RPMI7951 (cell line): ENCODE results near the gene LMBRD2. TPM values are rescaled to one million over a fixed set of nuclear protein-coding genes. Genes with fewer than 3 reads are reported as not detected.

ENCODE experiments used
- DNase-seq: peaks from one replicate; pipeline ENCODE4 v3.0.0-alpha.2; 2012; ENCODE audit warnings: low read depth
- total RNA-seq: library from RNA; depleted of rRNA; stranded (reverse); fragments of >200 nt; shearing (Covaris generic); gene quantifications from 2 replicates; pipeline ENCODE4 v1.2.3, GENCODE V29; 2014

LMBRD2 gene
- total RNA-seq, 1 experiment from 2014 or later = 7.7 TPM

DNA sequence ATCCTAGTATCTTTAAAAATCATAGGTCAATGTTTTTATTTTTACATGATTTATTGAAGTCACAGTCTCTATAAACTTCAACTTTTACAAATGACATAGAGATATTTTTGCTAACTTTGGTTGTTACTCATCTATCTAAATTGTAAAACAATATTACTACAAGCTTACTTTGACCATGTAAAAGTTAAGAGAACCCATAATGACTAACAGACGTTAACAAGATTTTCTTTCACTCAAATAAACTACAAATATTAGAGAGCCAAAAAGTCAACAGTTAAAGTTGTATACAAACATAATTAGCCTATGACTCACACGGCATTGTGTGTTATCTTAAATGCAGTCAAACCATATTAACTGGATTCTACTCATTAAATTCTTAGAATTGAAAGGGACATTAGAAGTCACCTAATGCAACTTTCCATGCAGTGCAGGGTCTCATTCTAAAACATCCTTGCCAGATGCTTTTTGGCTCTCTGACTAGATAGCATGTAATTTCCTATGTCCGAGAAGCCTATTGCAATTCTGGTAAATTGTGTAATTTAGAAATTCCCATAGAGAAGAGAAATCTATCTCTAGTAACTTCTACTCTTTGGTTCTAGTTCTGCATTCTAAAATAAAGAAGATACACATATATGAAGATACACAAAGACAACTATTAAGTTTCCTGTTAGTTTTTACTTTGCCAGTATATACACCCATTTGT is 42.8 kb downstream of the LMBRD2 start:
- no peak for DNase-seq

DNA sequence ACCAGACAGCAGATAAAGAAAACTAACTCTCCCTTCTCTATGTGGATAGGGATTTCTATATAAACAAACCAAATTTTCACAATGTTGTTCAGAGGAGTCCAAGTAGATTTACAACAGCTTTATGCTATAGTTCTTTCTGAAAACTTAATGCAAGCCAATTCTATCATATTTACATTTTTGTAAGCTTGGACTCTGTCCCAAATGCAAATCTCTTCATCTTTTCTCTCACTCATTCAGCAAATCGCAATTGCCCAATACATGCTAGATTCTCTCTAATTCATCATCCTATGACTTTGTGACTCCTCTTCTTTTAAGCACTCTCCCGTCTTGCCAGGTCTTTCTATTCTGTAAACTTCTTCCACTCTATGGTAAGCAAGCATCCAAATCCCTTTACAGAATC is 45.9 kb downstream of the LMBRD2 start:
- DNase-seq = no peak

DNA sequence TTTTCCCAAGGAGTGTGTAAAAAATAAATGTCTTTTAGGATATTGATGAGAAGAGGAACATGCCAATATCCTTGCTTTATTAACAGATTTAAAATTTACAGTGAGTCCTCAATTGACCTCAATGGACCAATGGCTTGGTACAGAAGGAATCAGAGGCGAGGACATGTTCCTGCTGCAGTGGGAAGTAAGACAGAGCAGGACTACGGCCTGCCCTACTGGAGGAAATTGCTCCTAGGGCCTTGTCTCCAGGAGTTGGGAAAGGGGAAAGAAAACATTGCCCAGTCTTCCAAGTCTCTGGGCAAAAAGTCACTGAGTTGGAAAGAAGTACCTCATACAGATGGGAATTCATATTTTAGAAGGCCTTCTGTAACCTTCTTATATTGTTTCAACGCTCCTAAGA is 51.9 kb downstream of the LMBRD2 start:
- no peak for DNase-seq

DNA sequence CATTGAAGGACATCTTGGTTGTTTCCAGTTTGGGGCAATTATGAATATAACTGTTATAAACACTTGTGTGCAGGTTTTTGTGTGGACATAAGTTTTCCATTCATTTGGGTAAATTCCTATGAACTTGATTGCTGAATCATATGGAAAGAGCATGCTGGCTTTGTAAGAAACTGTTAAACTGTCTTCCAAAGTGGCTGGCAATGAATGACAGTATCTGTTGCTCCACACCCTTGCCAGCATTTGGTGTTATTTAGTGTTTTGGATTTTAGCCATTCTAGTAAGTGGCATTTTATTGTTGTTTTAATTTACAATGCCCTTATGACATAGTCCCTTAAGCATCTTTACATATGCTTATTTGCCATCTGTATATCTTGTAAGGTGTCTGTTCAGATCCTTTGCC is 55.2 kb downstream of the LMBRD2 start:
- DNase-seq = no peak

DNA sequence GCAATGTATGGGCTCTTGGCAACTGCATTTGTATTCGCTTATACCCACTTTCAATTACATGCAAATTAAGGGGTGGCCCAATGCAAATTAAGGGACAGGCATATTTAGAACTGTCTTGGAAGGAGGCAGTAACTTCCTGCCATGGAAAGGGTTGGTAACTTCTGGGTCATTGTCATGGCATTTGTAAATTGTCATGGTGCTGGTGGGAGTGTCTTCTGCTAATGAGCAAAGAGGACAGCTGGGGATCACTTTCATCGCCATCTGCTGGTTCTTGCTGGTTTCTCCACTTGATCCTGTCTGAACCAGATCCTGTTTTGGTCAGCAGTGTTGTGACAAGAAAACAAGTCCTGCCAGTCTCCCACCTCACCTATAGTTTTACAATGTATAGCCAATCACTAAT is 61.7 kb downstream of the LMBRD2 start:
- peak; percentile 53 for DNase-seq

DNA sequence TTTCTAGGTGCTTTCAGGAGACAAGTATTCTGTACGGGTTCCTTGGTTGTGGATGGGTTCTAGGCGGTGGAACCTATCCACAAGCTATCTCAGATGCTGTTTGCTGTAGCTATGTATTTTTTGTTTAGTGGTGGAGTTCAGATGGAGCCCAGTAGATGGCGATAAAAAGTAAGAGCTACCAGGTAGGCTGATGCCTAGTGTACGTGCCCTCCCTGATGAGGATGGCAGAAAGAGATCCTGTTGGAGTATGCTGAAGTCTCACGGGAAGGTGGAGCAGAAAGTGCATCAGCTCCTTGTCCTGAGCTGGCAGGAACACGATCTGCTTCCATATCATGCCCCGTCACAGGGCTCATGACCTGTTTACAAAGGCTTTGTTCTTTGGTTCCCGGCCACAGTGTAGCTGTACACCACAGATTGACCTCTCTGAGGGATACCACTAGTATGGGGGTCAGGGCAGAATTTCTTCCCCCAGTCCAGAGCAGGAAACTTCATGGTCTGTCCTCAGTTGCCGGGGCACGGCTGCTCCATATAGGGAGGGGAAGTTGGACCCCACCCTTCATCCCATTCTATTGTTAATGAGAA is 72.4 kb downstream of the LMBRD2 start:
- peak; percentile 56 for DNase-seq

DNA sequence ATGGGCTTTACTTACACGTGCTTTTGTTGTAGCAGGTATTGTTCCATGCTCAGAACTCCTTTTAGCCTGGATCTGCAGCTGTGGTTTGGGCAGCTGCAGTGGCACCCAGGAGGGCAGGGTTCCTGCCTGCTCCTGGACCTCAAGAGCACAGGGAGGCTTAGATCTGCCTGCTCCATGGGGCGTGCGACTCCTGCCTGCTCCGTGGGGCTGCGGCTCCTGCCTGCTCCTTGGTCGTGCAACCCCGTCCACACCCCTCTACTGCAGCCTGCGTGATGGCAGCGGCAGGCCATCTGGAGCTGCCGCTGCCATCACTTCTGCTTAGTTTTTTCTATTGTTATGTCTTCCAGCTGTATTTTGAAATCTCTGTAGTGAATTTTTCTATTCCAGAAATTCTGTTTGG is 73.3 kb downstream of the LMBRD2 start:
- DNase-seq = no peak

DNA sequence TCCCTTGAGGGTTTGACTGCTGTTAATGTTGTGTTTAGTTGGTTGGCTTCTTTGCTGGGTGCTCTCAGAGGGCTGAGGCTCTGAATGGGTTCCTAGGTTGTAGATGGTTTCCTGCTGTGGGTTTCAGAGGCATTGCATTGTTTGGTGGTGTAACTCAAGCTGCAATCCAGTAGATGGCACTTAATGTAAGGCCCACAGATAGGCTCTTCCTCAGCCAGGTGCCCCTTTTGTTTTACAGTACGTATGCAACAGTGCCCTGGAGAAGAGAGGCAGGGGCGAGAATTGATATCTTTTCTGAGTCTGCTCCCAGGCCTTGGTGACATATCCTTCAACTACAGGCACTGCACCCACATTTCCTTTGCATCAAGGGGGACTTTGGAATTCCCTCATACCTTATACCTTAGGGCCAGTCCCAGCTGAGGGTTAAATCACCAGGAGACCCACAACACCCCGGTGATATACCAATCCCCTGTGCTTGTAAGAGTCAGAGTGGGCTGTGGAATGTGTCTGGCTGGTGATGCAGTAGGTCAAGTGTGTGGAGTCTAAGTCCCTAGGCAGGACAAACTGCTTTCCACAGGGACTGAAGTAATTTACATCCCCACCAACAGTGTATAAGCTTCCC is 78.0 kb downstream of the LMBRD2 start:
- DNase-seq = peak; percentile 12

DNA sequence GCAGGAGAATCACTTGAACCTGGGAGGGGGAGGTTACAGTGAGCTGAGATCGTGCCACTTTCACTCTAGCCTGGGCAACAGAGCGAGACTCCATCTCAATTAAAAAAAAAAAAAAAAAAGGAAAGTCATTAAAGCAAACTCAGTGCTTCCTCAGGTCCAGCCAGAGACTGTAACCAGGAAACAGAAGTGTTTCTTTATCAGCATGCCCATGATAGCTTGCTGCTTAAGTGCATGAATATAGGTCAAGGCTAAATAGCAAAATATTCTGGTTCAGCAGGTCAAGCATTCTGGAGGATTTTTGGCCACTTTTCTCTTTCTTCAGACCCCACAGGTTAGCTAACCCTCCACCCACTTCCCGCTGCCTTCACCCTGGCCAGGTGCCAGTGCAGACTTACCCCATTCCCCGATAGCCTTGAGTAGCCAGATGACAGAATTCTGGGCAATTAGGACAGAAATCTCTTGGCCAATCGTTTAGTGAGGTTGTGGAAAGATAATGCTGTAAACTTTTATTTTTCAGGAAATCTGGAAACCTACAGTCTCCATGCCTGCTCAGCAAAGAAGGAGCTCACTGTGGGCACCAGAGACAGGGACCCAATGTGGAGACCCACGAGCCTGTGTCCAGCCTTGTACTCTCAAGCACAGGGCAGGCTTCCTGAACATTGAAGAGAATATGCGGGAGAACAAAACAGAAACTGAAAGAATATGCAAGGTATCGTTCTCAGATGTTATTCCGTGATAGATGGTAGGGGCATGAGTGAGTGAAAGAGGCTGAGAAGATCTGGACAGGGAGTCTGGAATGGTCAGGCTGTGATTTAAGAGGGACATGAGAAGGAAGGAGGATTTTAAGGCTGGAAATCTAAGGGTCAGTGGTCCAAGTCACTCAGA is 80.8 kb downstream of the LMBRD2 start:
- peak; percentile 61 for DNase-seq

DNA sequence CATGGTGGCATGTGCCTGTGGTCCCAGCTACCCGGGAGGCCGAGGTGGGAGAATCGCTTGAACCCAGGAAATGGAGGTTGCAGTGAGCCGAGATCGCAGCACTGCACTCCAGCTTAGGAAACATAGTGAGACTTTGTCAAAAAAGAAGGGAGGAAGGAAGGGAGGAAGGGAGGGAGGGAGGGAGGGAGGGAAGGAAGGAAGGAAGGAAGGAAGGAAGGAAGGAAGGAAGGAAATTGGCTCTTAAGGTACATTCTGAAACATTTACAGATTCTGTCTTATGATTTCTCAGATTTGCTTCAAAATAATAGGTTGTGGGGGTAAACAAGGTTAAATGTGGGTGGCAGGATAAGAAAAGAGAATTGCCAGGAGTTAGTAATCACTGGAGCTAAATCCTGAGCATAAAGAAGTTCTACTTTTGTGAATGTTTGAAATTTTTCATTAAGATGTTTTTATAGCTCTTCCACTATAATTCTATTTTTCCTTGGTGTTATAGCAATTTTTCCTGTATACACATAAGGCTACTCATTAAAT is 82.9 kb downstream of the LMBRD2 start:
- DNase-seq = no peak

DNA sequence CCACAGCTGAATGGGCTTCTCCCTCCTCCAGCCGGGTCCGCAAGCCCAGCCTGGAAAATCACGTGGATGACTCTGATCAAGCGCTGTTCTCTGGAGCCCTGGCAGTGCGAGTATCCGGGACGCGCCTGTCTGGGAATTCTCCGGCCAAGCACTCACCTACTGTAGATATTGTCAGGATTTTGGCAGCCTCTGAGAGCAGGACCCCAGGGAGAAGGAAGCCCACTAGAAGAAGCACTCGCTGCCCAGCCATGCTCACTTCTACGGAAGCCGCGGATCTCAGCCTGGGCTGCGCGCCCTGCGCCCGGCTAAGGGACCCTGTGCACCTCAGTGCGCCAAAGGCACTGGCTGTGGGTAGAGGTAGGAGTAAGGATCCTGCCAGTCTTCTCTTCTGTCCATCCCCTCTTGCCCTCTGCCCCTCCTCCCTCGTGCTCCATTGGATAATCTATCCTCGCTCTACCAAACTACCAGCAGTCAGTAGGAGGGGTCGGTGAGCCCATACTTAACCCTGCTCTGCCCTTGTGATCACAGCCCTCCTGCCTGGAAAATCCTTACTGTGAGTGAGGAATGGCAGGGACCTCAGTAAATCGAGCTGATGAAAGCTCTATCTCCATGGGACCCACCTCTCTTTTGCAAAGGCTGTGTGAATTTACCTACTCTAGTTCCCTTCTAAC is 85.0 kb downstream of the LMBRD2 start, which contains the start of gene UGT3A2:
Gene UGT3A2 (minus strand): TSS at position 343 of the 671 bp plus-strand sequence. CDS start 93 bp downstream, at position 250.
- no peak for DNase-seq

DNA sequence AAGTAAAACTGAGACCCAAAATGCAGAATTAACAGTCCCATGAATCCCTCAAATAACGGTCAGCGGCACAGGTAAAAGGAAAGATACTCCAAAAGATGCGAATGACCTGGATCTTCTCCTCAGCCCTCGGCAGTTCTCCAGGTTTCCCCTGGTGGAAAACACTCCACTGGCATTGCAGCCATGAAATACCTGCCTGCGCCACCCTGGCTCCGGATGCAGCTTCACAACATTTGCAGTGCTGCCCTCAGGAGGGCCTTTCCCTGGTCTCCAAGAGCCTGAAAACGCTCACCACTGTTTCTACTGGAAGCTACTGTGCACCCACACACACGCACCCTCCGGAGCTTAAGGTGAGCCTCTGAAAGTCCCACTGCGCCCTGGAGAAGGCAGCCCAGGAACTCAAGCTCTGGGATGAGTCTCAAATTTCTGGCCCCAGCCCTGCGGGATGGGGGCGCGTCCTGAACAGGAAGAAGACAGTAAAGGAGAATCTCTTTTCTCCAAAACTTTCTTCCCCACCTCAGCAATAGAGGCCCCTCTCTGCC is 85.6 kb downstream of the LMBRD2 start:
- no peak for DNase-seq

DNA sequence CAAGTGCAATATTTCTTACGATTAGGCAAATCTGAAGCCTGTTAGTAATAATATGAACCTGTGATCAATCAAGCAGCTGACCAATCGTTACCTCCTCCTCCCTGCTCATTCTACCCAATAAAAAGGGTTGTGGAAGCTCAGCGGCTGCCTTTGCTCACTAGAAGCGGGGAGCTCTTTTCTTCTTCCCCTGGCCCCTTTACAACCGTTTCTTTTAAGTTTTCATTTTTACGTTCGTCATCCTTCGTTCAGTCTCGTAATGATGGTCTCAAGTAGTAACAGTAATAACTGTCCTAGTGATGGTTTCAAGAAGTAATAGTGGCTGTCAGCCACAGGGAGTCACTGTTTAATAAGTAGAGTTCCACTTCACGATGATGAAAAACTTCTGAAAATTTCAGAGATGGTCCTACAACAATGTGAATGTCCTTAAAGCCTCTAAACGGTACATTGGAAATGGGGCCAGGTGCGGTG is 91.2 kb downstream of the LMBRD2 start:
- DNase-seq = peak; percentile 45

DNA sequence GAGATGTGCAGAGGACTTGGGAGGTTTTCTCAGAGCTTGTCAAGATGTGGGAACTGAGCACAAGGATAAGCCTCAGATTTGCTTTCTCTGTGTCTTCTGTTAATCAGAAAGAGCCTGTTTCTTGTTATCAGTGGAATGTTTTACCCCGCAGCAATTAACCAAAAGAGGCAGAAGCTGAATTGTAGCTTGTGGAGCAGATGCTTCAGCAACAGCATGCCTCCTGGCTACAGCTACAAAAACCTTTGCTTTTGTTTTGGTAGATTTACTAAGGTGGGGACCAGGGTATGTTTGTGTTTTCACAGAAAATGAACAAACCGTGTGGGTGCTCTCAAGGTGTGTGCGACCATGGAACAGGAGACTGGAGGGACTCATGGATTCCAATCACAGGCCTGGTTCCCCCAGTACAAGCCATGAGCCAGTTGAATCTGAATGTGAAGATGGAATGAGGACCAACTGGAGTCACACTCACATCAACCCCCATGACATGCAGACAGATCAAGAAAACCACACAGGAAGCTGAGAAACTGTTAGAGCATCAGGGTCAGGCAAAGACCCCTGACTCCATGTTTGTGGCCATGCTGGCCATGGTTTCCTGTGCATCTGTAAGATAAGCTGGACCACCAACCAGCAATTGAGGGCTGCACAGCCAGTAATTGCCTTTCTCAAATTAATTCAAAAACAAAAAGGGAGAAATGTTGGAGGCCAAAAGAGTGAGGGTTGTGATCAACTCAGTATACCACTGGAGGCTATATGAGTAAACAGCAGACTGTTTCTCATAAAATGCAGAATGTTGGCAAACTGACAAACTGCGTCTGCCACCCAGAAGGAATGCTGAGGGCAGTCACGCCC is 91.9 kb downstream of the LMBRD2 start:
- DNase-seq = peak; percentile 69

DNA sequence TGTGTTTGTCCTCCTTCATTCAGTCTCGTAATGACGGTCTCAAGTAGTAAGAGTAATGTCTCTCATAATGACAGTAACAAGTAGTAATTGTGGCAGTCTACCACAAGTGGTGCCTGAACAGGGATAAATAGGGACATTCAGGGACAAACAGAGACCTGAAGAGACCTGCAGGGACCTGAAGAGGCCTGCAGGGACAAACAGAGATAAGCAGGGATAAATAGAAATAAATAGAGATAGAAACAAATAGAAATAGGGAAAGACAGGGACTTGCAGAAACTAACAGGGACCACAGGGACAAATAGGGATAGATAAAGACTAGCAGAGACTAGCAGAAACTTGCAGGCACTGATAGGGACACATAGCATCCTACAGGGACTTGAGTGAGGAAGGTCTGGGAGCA is 92.9 kb downstream of the LMBRD2 start:
- DNase-seq = no peak

DNA sequence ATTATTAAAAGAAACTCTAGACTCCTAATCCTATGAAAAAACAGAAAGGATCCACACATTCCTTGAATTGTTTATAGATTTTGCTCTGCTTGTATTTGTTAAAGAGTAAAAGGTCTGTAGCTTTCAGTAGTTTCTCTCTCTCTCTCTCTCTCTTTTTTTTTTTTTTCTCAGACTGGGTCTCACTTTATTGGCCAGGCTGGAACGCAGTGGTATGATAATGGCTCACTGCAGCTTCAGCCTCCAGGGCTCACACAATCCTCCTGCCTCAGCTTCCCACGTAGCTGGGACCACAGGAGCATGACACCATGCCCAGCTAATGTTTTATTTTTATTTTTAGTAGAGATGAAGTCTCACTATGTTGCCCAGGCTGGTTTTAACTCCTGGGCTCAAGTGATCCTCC is 94.3 kb downstream of the LMBRD2 start:
- no peak for DNase-seq

DNA sequence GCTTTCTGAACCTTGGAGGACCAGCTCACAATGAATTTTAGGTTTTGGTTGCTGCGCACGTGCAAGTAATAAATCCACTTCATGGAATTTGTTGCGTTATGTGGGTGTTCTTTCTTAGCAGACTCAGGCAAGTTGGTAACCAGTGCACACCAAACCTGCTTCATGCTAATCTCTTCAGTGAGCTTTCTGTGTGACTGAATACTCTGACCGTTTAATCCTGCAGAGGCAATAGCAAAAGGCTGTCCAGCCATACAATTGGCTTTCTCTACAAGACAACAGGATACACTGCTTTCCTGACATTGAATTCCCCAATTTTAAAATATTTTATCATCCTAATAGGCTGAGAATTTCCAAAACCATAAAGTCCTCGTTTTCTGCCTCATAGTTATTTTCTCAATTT is 95.3 kb downstream of the LMBRD2 start:
- no peak for DNase-seq

DNA sequence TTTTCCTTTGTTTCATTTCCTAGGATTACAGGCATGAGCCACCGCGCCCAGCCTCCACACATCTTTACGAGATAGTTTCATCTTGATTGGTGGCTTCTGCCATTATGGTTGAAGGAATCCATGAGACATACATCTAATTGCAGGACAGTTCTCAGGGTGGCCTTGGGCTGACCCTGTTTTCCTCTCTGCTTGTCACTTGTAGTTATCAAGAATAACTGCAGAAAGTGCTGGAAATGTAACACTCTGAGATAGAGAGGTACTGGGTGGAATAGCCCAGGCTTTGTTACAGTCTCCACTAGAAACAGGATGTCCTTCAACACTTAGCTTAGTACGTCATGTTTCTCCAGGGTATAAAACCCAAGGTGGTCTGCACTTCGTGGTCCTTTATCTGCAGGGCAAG is 95.7 kb downstream of the LMBRD2 start:
- no peak for DNase-seq

DNA sequence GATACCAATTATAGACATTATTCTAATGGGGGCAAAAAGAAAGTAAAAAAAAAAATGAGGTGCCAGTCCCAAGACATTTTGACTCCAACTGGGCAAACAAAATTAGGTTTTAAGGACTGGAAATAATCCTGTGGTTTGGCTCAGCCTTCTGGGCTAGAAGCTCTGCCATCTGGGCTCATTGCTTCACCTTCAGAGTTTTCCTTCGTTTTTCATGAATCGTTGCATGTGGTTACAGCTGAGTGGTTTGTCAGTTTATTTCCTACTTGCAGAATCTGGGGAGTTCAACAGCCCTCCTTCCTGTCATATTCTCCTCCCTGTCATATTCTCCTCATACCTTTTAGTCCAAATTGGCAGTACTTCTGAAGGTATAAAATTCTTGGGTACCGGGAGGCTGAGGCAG is 97.0 kb downstream of the LMBRD2 start:
- peak; percentile 56 for DNase-seq

DNA sequence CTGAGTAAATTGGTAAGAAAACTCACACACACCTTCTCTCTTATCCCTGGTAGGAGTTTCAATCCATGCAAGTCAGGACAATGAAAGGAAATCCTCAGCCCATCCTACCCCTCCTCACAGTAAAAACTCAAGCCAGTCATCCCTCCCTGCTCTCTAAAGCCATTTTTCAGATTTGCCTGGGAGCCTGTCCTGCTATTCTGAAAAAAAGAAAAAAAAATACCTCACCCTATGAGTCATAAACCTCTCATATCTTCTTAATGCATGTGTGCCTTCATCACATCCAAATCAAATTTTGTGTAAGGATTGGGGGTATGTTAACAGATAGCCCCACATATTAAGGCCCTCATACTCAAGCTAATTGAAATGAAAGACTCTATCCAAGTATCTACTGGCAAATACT is 99.1 kb downstream of the LMBRD2 start:
- no peak for DNase-seq
